ENCODE measurements around the gene ATAD3A.
"Not testable (repeated sequence)": the region's sequence is repeated elsewhere in the genome, so short reads cannot be mapped to it uniquely, and the experiment has no call there.

Gene ATAD3A

GRCh38 chr1:1511533-1512285 lies at the start of gene ATAD3A:
TSS of gene ATAD3A (plus strand) at chr1:1512162. CDS start at chr1:1512269, 107 bp downstream.
- H3K36me3 ChIP-seq (ENCODE audit: insufficient read depth, low read length): peaks cover 4% of the 10 kb centered on the region; the same call in 1 of the 2 replicates
- no peaks in the 10 kb centered on the region for H3K4me1 ChIP-seq (ENCODE audit: insufficient read depth, low read length)
- peak within 1 kb of the TSS; percentile 86 for H3K9ac ChIP-seq (ENCODE audit: low read depth, low read length)
- H3K9me3 ChIP-seq (ENCODE audit: control insufficient read depth, insufficient read depth, low read length): no peaks in the 10 kb centered on the region

GRCh38 chr1:1462318-1462966 lies 49.5 kb upstream of the ATAD3A start:
- Histone ChIP-seq H3K9me3 (ENCODE audit: control insufficient read depth, insufficient read depth, low read length) (no peaks in the 10 kb centered on the region), H3K36me3 (ENCODE audit: insufficient read depth, low read length) (no peaks in the 10 kb centered on the region), H3K4me1 (ENCODE audit: insufficient read depth, low read length) (no peaks in the 10 kb centered on the region), H3K9ac (ENCODE audit: low read depth, low read length) (no peak overlapping the region)

GRCh38 chr1:1463312-1463711 lies 48.6 kb upstream of the ATAD3A start:
- H3K36me3 ChIP-seq (ENCODE audit: insufficient read depth, low read length): no peaks in the 10 kb centered on the region
- no peaks in the 10 kb centered on the region for H3K4me1 ChIP-seq (ENCODE audit: insufficient read depth, low read length)
- no peaks in the 10 kb centered on the region for H3K9me3 ChIP-seq (ENCODE audit: control insufficient read depth, insufficient read depth, low read length)
- H3K9ac ChIP-seq (ENCODE audit: low read depth, low read length): no peak overlapping the region

GRCh38 chr1:1468196-1468985 lies 43.6 kb upstream of the ATAD3A start:
- H3K9ac ChIP-seq (ENCODE audit: low read depth, low read length); H3K9me3 ChIP-seq (ENCODE audit: control insufficient read depth, insufficient read depth, low read length); H3K36me3 ChIP-seq (ENCODE audit: insufficient read depth, low read length); H3K4me1 ChIP-seq (ENCODE audit: insufficient read depth, low read length): not testable (repeated sequence)

- Histone ChIP-seq H3K4me1 (ENCODE audit: insufficient read depth, low read length) (no peaks in the 10 kb centered on the region), H3K9me3 (ENCODE audit: control insufficient read depth, insufficient read depth, low read length) (no peaks in the 10 kb centered on the region), H3K36me3 (ENCODE audit: insufficient read depth, low read length) (no peaks in the 10 kb centered on the region), H3K9ac (ENCODE audit: low read depth, low read length) (peak overlapping the region; percentile 85)
These were observed 41.2 kb upstream of the ATAD3A start for GRCh38 chr1:1470626-1471388.

GRCh38 chr1:1471389-1472052 lies 40.4 kb upstream of the ATAD3A start, which contains the start of gene ATAD3B:
TSS of gene ATAD3B (plus strand) at chr1:1471765. CDS start at chr1:1471885, 120 bp downstream.
- Histone ChIP-seq H3K36me3 (ENCODE audit: insufficient read depth, low read length) (no peaks in the 10 kb centered on the region), H3K4me1 (ENCODE audit: insufficient read depth, low read length) (no peaks in the 10 kb centered on the region), H3K9me3 (ENCODE audit: control insufficient read depth, insufficient read depth, low read length) (no peaks in the 10 kb centered on the region), H3K9ac (ENCODE audit: low read depth, low read length) (peak within 1 kb of the TSS; percentile 85)

GRCh38 chr1:1472053-1472876 lies 39.7 kb upstream of the ATAD3A start:
- H3K9me3 ChIP-seq (ENCODE audit: control insufficient read depth, insufficient read depth, low read length); H3K4me1 ChIP-seq (ENCODE audit: insufficient read depth, low read length); H3K36me3 ChIP-seq (ENCODE audit: insufficient read depth, low read length): not testable (repeated sequence)
- H3K9ac ChIP-seq (ENCODE audit: low read depth, low read length): peak overlapping the region; percentile 52

- H3K36me3 ChIP-seq (ENCODE audit: insufficient read depth, low read length); H3K9me3 ChIP-seq (ENCODE audit: control insufficient read depth, insufficient read depth, low read length); H3K9ac ChIP-seq (ENCODE audit: low read depth, low read length); H3K4me1 ChIP-seq (ENCODE audit: insufficient read depth, low read length): not testable (repeated sequence)
These were observed 36.0 kb upstream of the ATAD3A start for GRCh38 chr1:1476011-1476410.

- H3K9ac ChIP-seq (ENCODE audit: low read depth, low read length): no peak overlapping the region
- no peaks in the 10 kb centered on the region for H3K4me1 ChIP-seq (ENCODE audit: insufficient read depth, low read length)
- no peaks in the 10 kb centered on the region for H3K9me3 ChIP-seq (ENCODE audit: control insufficient read depth, insufficient read depth, low read length)
- H3K36me3 ChIP-seq (ENCODE audit: insufficient read depth, low read length): peaks cover 4% of the 10 kb centered on the region; the same call in 1 of the 2 replicates
These were observed 34.8 kb upstream of the ATAD3A start for GRCh38 chr1:1477206-1477605.

GRCh38 chr1:1479547-1480487 lies 32.1 kb upstream of the ATAD3A start:
- Histone ChIP-seq H3K36me3 (ENCODE audit: insufficient read depth, low read length) (peaks cover 12% of the 10 kb centered on the region), H3K9me3 (ENCODE audit: control insufficient read depth, insufficient read depth, low read length) (no peaks in the 10 kb centered on the region), H3K9ac (ENCODE audit: low read depth, low read length) (no peak overlapping the region), H3K4me1 (ENCODE audit: insufficient read depth, low read length) (no peaks in the 10 kb centered on the region)

- H3K9me3 ChIP-seq (ENCODE audit: control insufficient read depth, insufficient read depth, low read length); H3K4me1 ChIP-seq (ENCODE audit: insufficient read depth, low read length); H3K9ac ChIP-seq (ENCODE audit: low read depth, low read length): not testable (repeated sequence)
- H3K36me3 ChIP-seq (ENCODE audit: insufficient read depth, low read length): peaks cover 12% of the 10 kb centered on the region
These were observed 31.5 kb upstream of the ATAD3A start for GRCh38 chr1:1480488-1480867.

- H3K36me3 ChIP-seq (ENCODE audit: insufficient read depth, low read length): peaks cover 12% of the 10 kb centered on the region
- not testable (repeated sequence) for H3K9me3 ChIP-seq (ENCODE audit: control insufficient read depth, insufficient read depth, low read length); H3K4me1 ChIP-seq (ENCODE audit: insufficient read depth, low read length); H3K9ac ChIP-seq (ENCODE audit: low read depth, low read length)
These were observed 30.2 kb upstream of the ATAD3A start for GRCh38 chr1:1481811-1482210.

Data from ES-I3 (cell line).